GM23338 (cell line): ENCODE results near the gene BCAR3. TPM values are rescaled to one million over a fixed set of nuclear protein-coding genes. Genes with fewer than 3 reads are reported as not detected.

ENCODE experiments used
- ATAC-seq: fragments of 200-7000 bp; cut with Tn5 transposase; 3 replicates; pipeline ENCODE4 v1.9.1; 2020
- DNase-seq: peaks from one replicate; pipeline ENCODE4 v3.0.0-alpha.2; 2015; ENCODE audit warnings: low spot score
- H2AFZ ChIP-seq: fragments of 200-600 bp; sonication (generic); 2 replicates; pipeline ENCODE4 v1.8.0; 2016; ENCODE audit warnings: antibody characterized with exemption, mild to moderate bottlenecking, moderate library complexity
- H3F3A ChIP-seq: fragments of 200-600 bp; sonication (generic); replicated peaks from 2 replicates; pipeline ENCODE4 v1.8.0; 2017; ENCODE audit warnings: antibody characterized with exemption, mixed run types, low read depth
- H3K27ac ChIP-seq: fragments of 200-600 bp; sonication (generic); 2 replicates; pipeline ENCODE4 v1.6.1; 2016; ENCODE audit warnings: low read depth
- H3K27me3 ChIP-seq: fragments of 200-600 bp; sonication (generic); 2 replicates; pipeline ENCODE4 v1.8.0; 2016; ENCODE audit warnings: mild to moderate bottlenecking, mixed run types, moderate library complexity; ENCODE audit not compliant: insufficient read depth
- H3K36me3 ChIP-seq: fragments of 200-600 bp; sonication (generic); 2 replicates; pipeline ENCODE4 v1.8.0; 2016; ENCODE audit warnings: mild to moderate bottlenecking; ENCODE audit not compliant: insufficient read depth
- H3K4me1 ChIP-seq: fragments of 200-600 bp; sonication (generic); 2 replicates; pipeline ENCODE4 v1.8.0; 2016; ENCODE audit warnings: mild to moderate bottlenecking, moderate library complexity; ENCODE audit not compliant: insufficient read depth
- H3K4me2 ChIP-seq: fragments of 200-600 bp; sonication (generic); 2 replicates; pipeline ENCODE4 v1.7.1; 2017; ENCODE audit warnings: mixed run types
- H3K4me3 ChIP-seq: fragments of 200-600 bp; sonication (generic); 2 replicates; pipeline ENCODE4 v1.6.1; 2016; ENCODE audit warnings: mixed run types
- H3K79me2 ChIP-seq: fragments of 200-600 bp; sonication (generic); replicated peaks from 2 replicates; pipeline ENCODE4 v1.8.0; 2017; ENCODE audit warnings: mild to moderate bottlenecking; ENCODE audit not compliant: insufficient read depth
- H3K9me2 ChIP-seq: fragments of 200-600 bp; sonication (generic); 2 replicates; pipeline ENCODE4 v1.8.0; 2017; ENCODE audit not compliant: insufficient read depth
- H4K20me1 ChIP-seq: fragments of 200-600 bp; sonication (generic); replicated peaks from 2 replicates; pipeline ENCODE4 v1.8.0; 2017; ENCODE audit warnings: mild to moderate bottlenecking; ENCODE audit not compliant: insufficient read depth
- H3K27ac Mint-ChIP-seq: 2 replicates; pipeline ENCODE4 v1.8.0; 2020; ENCODE audit warnings: inconsistent platforms, mild to moderate bottlenecking, moderate library complexity, mixed read lengths
- H3K27me3 Mint-ChIP-seq: 3 replicates; pipeline ENCODE4 v1.8.0; 2022; ENCODE audit warnings: low read depth, mild to moderate bottlenecking, moderate library complexity, mixed read lengths, inconsistent platforms; ENCODE audit not compliant: insufficient read depth, poor library complexity
- H3K36me3 Mint-ChIP-seq: 3 replicates; pipeline ENCODE4 v1.8.0; 2021; ENCODE audit warnings: low read depth, mild to moderate bottlenecking, inconsistent platforms, moderate library complexity, mixed read lengths
- H3K4me1 Mint-ChIP-seq: 3 replicates; pipeline ENCODE4 v1.8.0; 2020; ENCODE audit warnings: mild to moderate bottlenecking, inconsistent platforms, mixed read lengths
- H3K4me3 Mint-ChIP-seq: 3 replicates; pipeline ENCODE4 v1.8.0; 2021; ENCODE audit warnings: moderate library complexity, mild to moderate bottlenecking, inconsistent platforms, mixed read lengths
- H3K9me3 Mint-ChIP-seq: 3 replicates; pipeline ENCODE4 v1.8.0; 2020; ENCODE audit warnings: moderate library complexity, mild to moderate bottlenecking, inconsistent platforms, mixed read lengths
- JUNB ChIP-seq: IDR thresholded peaks from one replicate; pipeline ENCODE4 v1.6.1; 2016; ENCODE audit warnings: antibody characterized with exemption; ENCODE audit not compliant: unreplicated experiment
- POLR2AphosphoS5 ChIP-seq: IDR thresholded peaks from 2 replicates; pipeline ENCODE4 v1.6.1; 2016; ENCODE audit warnings: antibody characterized with exemption, low read depth
- ZNF114 ChIP-seq: fragments of 250-450 bp; sonication (Bioruptor Pico); IDR thresholded peaks from 2 replicates; pipeline ENCODE4 v1.5.0; 2020; ENCODE audit warnings: mild to moderate bottlenecking, moderate library complexity
- ZNF331 ChIP-seq: fragments of 250-450 bp; sonication (Bioruptor Pico); IDR thresholded peaks from 2 replicates; pipeline ENCODE4 v1.5.0; 2020; ENCODE audit warnings: low read depth, mild to moderate bottlenecking, moderate library complexity
- long read RNA-seq: library from polyadenylated mRNA; unstranded; transcript quantifications from one replicate; pipeline ENCODE4 v2.0.0, GENCODE V29; 2020; ENCODE audit not compliant: unreplicated experiment
- polyA plus RNA-seq: library from polyadenylated mRNA; unstranded; fragments of >200 nt; fragmentation: Nextera tagmentation; extraction: Ambion mirVana; gene quantifications from 2 replicates; pipeline ENCODE4 v1.2.1, GENCODE V29; 2016
- total RNA-seq: library from RNA; depleted of rRNA; stranded (reverse); fragments of >200 nt; shearing (Covaris generic); gene quantifications from 2 replicates; pipeline ENCODE4 v1.2.3, GENCODE V29; 2014; rRNA removed
- TF ChIP-seq, protein P1 (sequence below): fragments of 250-450 bp; sonication (Bioruptor Pico); IDR thresholded peaks from 2 replicates; pipeline ENCODE4 v1.5.0; 2020; ENCODE audit warnings: mild to moderate bottlenecking, moderate library complexity
- TF ChIP-seq, protein P2 (sequence below), 2 experiments: fragments of 200-600 bp in 1 of 2; sonication (generic) in 1 of 2; conservative IDR thresholded peaks; 2 replicates each; pipeline versions ENCODE4 v1.5.1 to v1.6.1; 2016 to 2017; ENCODE audit warnings: antibody characterized with exemption in 2 of 2, low read depth in 2 of 2, mild to moderate bottlenecking in 2 of 2, moderate library complexity in 1 of 2

Gene BCAR3
- 9.7 and 10.5 TPM in 2 replicates for total RNA-seq
- polyA plus RNA-seq, result 5.4 and 5.5 TPM in 2 replicates
- long read RNA-seq, partial matches to known transcripts, result 0 of 3 reads
- long read RNA-seq, other reads (novel, unspliced or antisense), result 2 of 3 reads

DNA sequence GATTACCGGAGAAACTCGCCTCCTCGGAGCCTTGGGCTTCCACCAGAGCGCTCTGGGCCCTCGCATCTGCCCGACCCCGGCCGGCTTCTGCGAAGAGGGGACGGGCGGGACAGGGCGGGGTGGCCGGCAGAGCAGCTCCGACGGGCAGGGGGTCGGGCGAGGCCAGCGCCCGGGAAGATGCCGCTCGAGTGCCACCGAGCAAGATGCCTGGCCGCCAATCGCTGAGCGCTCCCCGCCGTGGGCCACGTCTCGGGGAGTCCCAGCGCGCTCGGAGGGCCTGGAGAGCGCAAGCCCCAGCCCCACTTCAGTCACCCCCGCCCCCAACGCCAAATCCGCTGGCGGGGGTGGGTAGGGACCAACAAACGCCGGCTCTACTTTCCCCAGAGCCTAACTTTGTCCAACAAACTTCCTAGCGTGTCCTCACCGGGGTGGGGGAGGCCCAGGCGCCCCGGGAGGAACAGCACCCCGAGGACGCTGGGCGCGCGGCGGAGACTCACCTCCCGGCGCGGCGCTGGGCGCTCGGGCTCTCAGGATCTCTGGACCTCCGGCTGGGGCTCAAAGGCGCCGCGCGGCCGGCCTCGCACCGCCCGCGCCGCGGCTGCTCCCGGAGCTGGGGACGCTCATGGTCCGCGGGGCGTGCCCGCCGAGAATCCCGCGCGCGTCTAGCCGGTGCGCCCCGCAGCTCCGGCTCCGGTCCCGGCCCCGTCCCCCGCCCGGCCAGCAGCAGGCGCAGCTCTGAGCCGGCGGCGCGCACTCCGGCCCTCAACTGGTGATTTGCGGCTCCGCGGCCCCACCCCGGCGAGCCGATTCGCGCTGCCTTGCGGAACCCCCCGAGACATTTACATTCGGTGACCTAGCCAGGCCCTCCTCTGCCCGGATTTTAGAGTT lies at the start of gene BCAR3:
Gene BCAR3 (minus strand): TSS at position 737 of the 888 bp plus-strand sequence. CDS start 6,907 bp downstream, outside the sequence.
- Mint-ChIP-seq H3K4me3 (peak within 1 kb of the TSS; percentile 85), H3K27ac (peak within 1 kb of the TSS; percentile 55; the same call in 1 of the 2 replicates), H3K36me3 (no peaks in the 10 kb centered on the region; the same call in 2 of the 3 replicates), H3K9me3 (no peaks in the 10 kb centered on the region), H3K27me3 (peaks cover 25% of the 10 kb centered on the region), H3K4me1 (peaks cover 27% of the 10 kb centered on the region)
- Histone ChIP-seq H3K4me2 (peak within 1 kb of the TSS; percentile 96), H4K20me1 (0 out of 2 replicates have a peak, but pooled peaks cover 2% of the 10 kb centered on the region), H3K4me1 (peaks cover 11% of the 10 kb centered on the region), H3K4me3 (peak within 1 kb of the TSS; percentile 72), H3K27me3 (peaks cover 30% of the 10 kb centered on the region), H3K9me2 (no peaks in the 10 kb centered on the region), H3K27ac (no peak within 1 kb of the TSS), H3F3A (0 out of 2 replicates have a peak, but pooled peaks cover 3% of the 10 kb centered on the region), H3K79me2 (peaks cover 26% of the 10 kb centered on the region), H2AFZ (peak within 1 kb of the TSS; percentile 98), H3K36me3 (no peaks in the 10 kb centered on the region)
- ATAC-seq, result peak; percentile 73
- DNase-seq, result peak; percentile 87
- TF ChIP-seq, protein P1, sequence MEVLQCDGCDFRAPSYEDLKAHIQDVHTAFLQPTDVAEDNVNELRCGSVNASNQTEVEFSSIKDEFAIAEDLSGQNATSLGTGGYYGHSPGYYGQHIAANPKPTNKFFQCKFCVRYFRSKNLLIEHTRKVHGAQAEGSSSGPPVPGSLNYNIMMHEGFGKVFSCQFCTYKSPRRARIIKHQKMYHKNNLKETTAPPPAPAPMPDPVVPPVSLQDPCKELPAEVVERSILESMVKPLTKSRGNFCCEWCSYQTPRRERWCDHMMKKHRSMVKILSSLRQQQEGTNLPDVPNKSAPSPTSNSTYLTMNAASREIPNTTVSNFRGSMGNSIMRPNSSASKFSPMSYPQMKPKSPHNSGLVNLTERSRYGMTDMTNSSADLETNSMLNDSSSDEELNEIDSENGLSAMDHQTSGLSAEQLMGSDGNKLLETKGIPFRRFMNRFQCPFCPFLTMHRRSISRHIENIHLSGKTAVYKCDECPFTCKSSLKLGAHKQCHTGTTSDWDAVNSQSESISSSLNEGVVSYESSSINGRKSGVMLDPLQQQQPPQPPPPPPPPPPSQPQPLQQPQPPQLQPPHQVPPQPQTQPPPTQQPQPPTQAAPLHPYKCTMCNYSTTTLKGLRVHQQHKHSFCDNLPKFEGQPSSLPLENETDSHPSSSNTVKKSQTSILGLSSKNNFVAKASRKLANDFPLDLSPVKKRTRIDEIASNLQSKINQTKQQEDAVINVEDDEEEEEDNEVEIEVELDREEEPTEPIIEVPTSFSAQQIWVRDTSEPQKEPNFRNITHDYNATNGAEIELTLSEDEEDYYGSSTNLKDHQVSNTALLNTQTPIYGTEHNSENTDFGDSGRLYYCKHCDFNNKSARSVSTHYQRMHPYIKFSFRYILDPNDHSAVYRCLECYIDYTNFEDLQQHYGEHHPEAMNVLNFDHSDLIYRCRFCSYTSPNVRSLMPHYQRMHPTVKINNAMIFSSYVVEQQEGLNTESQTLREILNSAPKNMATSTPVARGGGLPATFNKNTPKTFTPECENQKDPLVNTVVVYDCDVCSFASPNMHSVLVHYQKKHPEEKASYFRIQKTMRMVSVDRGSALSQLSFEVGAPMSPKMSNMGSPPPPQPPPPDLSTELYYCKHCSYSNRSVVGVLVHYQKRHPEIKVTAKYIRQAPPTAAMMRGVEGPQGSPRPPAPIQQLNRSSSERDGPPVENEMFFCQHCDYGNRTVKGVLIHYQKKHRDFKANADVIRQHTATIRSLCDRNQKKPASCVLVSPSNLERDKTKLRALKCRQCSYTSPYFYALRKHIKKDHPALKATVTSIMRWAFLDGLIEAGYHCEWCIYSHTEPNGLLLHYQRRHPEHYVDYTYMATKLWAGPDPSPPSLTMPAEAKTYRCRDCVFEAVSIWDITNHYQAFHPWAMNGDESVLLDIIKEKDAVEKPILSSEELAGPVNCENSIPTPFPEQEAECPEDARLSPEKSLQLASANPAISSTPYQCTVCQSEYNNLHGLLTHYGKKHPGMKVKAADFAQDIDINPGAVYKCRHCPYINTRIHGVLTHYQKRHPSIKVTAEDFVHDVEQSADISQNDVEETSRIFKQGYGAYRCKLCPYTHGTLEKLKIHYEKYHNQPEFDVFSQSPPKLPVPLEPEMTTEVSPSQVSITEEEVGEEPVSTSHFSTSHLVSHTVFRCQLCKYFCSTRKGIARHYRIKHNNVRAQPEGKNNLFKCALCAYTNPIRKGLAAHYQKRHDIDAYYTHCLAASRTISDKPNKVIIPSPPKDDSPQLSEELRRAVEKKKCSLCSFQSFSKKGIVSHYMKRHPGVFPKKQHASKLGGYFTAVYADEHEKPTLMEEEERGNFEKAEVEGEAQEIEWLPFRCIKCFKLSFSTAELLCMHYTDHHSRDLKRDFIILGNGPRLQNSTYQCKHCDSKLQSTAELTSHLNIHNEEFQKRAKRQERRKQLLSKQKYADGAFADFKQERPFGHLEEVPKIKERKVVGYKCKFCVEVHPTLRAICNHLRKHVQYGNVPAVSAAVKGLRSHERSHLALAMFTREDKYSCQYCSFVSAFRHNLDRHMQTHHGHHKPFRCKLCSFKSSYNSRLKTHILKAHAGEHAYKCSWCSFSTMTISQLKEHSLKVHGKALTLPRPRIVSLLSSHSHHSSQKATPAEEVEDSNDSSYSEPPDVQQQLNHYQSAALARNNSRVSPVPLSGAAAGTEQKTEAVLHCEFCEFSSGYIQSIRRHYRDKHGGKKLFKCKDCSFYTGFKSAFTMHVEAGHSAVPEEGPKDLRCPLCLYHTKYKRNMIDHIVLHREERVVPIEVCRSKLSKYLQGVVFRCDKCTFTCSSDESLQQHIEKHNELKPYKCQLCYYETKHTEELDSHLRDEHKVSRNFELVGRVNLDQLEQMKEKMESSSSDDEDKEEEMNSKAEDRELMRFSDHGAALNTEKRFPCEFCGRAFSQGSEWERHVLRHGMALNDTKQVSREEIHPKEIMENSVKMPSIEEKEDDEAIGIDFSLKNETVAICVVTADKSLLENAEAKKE (CRISPR knock-in tag), result no peak
- TF ChIP-seq ZNF331, result no peak
- peak; percentile 36; the same call in 1 of the 2 replicates for TF ChIP-seq POLR2AphosphoS5
- TF ChIP-seq, protein P2, sequence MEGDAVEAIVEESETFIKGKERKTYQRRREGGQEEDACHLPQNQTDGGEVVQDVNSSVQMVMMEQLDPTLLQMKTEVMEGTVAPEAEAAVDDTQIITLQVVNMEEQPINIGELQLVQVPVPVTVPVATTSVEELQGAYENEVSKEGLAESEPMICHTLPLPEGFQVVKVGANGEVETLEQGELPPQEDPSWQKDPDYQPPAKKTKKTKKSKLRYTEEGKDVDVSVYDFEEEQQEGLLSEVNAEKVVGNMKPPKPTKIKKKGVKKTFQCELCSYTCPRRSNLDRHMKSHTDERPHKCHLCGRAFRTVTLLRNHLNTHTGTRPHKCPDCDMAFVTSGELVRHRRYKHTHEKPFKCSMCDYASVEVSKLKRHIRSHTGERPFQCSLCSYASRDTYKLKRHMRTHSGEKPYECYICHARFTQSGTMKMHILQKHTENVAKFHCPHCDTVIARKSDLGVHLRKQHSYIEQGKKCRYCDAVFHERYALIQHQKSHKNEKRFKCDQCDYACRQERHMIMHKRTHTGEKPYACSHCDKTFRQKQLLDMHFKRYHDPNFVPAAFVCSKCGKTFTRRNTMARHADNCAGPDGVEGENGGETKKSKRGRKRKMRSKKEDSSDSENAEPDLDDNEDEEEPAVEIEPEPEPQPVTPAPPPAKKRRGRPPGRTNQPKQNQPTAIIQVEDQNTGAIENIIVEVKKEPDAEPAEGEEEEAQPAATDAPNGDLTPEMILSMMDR (conservative IDR thresholded peaks at IDR 0.05; ENCODE audit: low read depth in 2 of 2), result peak in 1 of 2 experiments; percentile 28; a peak in 2 of 4 replicates
- no peak for TF ChIP-seq ZNF114 (CRISPR knock-in tag)
- TF ChIP-seq JUNB, result no peak
